Measurements from ENCODE around the gene ZIC5. TPM values are rescaled to one million over a fixed set of nuclear protein-coding genes. Genes with fewer than 3 reads are reported as not detected.

The ZIC5 gene
- total and polyA plus RNA-seq, 2 of the 13 experiments (the other 11 are each of a cell fraction or from before 2014, with no cell fraction given): 0.02 to 0.07 TPM

- TF ChIP-seq FLYWCH1 (CRISPR knock-in tag; IDR thresholded peaks at IDR 0.05) (no peak), ZBTB43 (CRISPR knock-in tag; conservative IDR thresholded peaks at IDR 0.05) (0 out of 2 replicates have a peak, but pooled peaks have one; percentile 49), RNF2 (conservative IDR thresholded peaks at IDR 0.05; ENCODE audit: low read depth) (peak; percentile 75; the same call in 1 of the 2 replicates), XRCC5 (optimal IDR thresholded peaks at IDR 0.05; ENCODE audit: low read length) (no peak), DPF2 (CRISPR knock-in tag; IDR thresholded peaks at IDR 0.05; ENCODE audit: borderline replicate concordance, low read depth) (no peak), ATF7-NPFF (CRISPR knock-in tag; IDR thresholded peaks at IDR 0.05; ENCODE audit: low read depth) (peak; percentile 73), MTF2 (CRISPR knock-in tag; IDR thresholded peaks at IDR 0.05; ENCODE audit: borderline replicate concordance) (peak; percentile 88; the same call in 1 of the 2 replicates), ZKSCAN5 (CRISPR knock-in tag; IDR thresholded peaks at IDR 0.05) (no peak), PITX1 (CRISPR knock-in tag; IDR thresholded peaks at IDR 0.05) (no peak), ZHX2 (IDR thresholded peaks at IDR 0.05; ENCODE audit: low read depth) (no peak), ZHX2 (CRISPR knock-in tag; IDR thresholded peaks at IDR 0.05; ENCODE audit: borderline replicate concordance) (peak; percentile 83; the same call in 1 of the 2 replicates), STAT6 (CRISPR knock-in tag; IDR thresholded peaks at IDR 0.05; ENCODE audit: borderline replicate concordance) (no peak), ZNF800 (CRISPR knock-in tag; IDR thresholded peaks at IDR 0.05) (peak; percentile 85; the same call in 1 of the 2 replicates), CAMTA2 (CRISPR knock-in tag; IDR thresholded peaks at IDR 0.05; ENCODE audit: borderline replicate concordance) (no peak; the same call in 1 of the 2 replicates), TCF7 (IDR thresholded peaks at IDR 0.05; ENCODE audit: low read depth) (no peak)
These were observed 8.7 kb upstream of the ZIC5 start (continued) for GRCh38 chr13:99980201-99980823.
